Epithelial cell of esophagus (primary cell): ENCODE results near the gene TGFB1I1.

Experiments used
- DNase-seq: peaks from one replicate; pipeline ENCODE4 v3.0.0; 2010; ENCODE audit warnings: low read depth
- H3K4me3 ChIP-seq: 2 replicates; pipeline ENCODE4 v1.5.1; 2011; ENCODE audit warnings: mild to moderate bottlenecking, low read length, control low read depth
- TF ChIP-seq, protein P1 (sequence below): IDR thresholded peaks from 2 replicates; pipeline ENCODE4 v1.5.1; 2011; ENCODE audit warnings: low read depth, mild to moderate bottlenecking, low read length, control low read depth, inconsistent platforms; ENCODE audit not compliant: insufficient read depth; ENCODE audit errors: missing control alignments

Gene TGFB1I1

GRCh38 chr16:31485571-31485970 is 13.6 kb downstream of the TGFB1I1 start:
- DNase-seq = no peak
- TF ChIP-seq, protein P1, sequence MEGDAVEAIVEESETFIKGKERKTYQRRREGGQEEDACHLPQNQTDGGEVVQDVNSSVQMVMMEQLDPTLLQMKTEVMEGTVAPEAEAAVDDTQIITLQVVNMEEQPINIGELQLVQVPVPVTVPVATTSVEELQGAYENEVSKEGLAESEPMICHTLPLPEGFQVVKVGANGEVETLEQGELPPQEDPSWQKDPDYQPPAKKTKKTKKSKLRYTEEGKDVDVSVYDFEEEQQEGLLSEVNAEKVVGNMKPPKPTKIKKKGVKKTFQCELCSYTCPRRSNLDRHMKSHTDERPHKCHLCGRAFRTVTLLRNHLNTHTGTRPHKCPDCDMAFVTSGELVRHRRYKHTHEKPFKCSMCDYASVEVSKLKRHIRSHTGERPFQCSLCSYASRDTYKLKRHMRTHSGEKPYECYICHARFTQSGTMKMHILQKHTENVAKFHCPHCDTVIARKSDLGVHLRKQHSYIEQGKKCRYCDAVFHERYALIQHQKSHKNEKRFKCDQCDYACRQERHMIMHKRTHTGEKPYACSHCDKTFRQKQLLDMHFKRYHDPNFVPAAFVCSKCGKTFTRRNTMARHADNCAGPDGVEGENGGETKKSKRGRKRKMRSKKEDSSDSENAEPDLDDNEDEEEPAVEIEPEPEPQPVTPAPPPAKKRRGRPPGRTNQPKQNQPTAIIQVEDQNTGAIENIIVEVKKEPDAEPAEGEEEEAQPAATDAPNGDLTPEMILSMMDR = no peak
- H3K4me3 ChIP-seq = no peak overlapping the region

DNA sequence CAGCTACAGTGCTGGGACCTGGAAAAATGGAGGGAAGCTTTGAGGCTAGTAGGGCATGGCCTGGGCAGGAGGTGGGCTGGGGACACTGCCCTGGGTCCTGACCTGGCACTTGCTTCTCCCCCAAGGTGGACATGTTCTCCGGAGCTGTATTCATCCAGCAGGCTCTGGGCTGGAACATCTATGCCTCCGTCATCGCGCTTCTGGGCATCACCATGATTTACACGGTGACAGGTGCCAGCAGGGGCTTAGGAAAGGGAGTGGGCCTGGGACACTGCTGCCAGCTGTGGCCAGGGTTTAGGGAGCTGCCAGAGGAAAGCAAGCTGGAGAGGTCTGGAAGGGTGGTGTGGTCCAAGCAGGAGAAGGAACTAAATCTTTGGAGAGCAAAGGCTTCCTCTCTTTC is 14.1 kb downstream of the TGFB1I1 start:
- no peak overlapping the region for H3K4me3 ChIP-seq
- no peak for DNase-seq
- TF ChIP-seq, protein P1 = no peak

GRCh38 chr16:31487071-31487719 is 15.2 kb downstream of the TGFB1I1 start:
- no peak for DNase-seq
- H3K4me3 ChIP-seq = peak overlapping the region; percentile 54

DNA sequence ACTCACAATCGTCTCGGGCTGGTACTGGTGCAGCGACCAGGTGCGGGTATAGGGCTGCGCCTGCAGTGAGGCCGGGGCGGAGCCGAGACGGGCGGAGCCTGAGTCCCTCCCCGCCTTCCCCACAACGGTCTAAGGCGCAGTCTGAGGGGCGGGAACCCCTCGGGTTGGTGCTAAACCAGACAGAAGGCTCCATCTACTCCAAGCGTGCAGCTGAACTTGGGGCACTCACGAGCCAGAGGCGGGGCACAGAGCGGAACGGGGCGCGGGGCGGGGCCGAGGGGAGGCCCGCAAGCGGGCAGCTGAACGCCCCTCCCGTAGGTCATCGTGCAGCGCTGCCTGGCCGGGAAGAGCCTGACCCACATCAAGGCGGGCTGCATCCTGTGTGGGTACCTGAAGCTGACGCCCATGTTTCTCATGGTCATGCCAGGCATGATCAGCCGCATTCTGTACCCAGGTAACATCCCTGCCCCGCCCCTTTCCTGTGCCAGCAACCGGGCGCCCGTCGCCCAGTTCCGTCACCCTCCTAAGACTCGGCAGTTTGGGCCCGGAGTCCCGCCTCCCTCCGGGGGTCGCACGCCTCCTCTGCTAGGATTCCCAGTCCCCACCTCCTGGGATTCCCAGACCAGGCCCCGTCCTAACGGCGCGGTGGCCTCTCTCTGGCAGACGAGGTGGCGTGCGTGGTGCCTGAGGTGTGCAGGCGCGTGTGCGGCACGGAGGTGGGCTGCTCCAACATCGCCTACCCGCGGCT is 15.9 kb downstream of the TGFB1I1 start:
- peak; percentile 72 for DNase-seq
- TF ChIP-seq, protein P1 = no peak
- H3K4me3 ChIP-seq = peak overlapping the region; percentile 54

More at GRCh38 chr16:31487071-31487719, 15.2 kb downstream of the TGFB1I1 start:
- TF ChIP-seq, protein P1 = no peak

DNA sequence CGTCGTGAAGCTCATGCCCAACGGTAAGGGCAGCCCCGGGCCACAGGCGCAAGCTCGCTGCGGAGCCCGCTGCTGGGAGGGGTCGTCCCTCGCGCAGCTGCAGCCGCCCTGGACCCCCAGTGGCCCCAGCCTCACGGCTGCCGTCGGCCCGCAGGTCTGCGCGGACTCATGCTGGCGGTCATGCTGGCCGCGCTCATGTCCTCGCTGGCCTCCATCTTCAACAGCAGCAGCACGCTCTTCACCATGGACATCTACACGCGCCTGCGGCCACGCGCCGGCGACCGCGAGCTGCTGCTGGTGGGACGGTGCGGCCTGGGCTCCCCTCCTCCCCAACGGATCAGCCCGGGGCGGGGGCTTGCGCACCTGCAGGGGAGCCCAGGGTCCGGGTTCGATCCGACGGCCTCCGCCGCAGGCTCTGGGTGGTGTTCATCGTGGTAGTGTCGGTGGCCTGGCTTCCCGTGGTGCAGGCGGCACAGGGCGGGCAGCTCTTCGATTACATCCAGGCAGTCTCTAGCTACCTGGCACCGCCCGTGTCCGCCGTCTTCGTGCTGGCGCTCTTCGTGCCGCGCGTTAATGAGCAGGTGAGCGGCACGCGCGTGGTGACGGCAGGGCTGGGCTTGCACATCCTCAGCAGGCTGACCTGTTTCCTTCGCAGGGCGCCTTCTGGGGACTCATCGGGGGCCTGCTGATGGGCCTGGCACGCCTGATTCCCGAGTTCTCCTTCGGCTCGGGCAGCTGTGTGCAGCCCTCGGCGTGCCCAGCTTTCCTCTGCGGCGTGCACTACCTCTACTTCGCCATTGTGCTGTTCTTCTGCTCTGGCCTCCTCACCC is 16.7 kb downstream of the TGFB1I1 start:
- DNase-seq = peak; percentile 19
- peak overlapping the region; percentile 54 for H3K4me3 ChIP-seq
- TF ChIP-seq, protein P1 = no peak

- TF ChIP-seq, protein P1 = no peak
- no peak for DNase-seq
- no peak overlapping the region for H3K4me3 ChIP-seq
Measured at GRCh38 chr16:31489298-31489564, 17.3 kb downstream of the TGFB1I1 start.
